ENCODE results near the gene AKT1. TPM values are rescaled to one million over a fixed set of nuclear protein-coding genes. Genes with fewer than 3 reads are reported as not detected.
A peak's percentile ranks its signal among the peaks of the same experiment; 100 is the strongest.

The AKT1 gene
- total RNA-seq, 1 donor, result 188 TPM

DNA sequence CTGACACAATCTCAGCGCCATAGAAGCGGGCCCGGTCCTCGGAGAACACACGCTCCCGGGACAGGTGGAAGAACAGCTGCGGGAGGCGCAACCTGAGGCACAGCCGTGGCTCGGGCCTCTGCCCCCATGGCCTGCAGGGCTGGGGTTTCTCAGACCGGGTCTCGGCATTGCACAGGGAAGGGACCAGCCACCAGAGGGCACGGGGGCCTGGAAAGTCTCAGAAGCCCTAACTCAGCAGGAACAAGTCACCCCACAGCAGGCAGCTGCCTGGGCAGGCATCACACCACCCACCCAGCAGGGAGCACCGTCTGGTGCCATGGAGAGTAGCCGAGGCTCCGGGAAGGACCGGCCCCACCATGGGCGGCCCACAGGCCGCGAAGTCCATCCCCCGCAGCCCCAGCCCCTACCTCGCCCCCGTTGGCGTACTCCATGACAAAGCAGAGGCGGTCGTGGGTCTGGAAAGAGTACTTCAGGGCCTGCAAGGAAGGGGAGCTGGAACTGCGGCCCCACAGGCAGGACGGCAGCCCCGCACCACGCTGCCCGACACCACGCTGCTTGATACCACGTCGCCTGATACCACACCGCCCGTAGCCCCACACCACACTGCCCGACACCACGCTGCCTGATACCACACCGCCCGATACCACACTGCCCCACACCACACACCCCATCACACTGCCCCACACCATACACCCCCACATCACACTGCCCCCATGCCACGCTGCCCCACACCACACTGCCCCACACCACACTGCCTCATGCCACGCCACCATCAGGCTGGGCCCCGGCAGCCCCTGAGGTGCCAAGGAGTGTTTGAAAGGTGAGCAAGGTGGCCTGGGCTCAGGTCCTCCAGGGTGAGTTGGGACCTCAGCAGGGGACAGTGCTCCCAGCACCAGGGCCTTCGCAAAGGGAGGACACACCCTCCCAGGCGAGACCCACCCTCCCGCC lies 21.8 kb downstream of the AKT1 start:
- H4K20me1 ChIP-seq (ENCODE audit: insufficient read depth, low read length), result peaks cover 30% of the 10 kb centered on the region
- peak; percentile 78 for DNase-seq (ENCODE audit: insufficient read length, low spot score, missing footprints)
- no peaks in the 10 kb centered on the region for H3K9me3 ChIP-seq (ENCODE audit: low read depth, low read length)
- TF ChIP-seq CTCF (IDR thresholded peaks at IDR 0.05; ENCODE audit: extremely low read depth, low read depth, low read length), result no peak
- peaks cover 32% of the 10 kb centered on the region for H3K36me3 ChIP-seq (ENCODE audit: insufficient read depth, low read length)
- H2AFZ ChIP-seq (ENCODE audit: low read length), result no peak overlapping the region
- H3K4me3 ChIP-seq (ENCODE audit: insufficient read depth, low read length), result no peak overlapping the region
- H3K79me2 ChIP-seq (ENCODE audit: insufficient read depth, low read length), result no peaks in the 10 kb centered on the region
- H3K27me3 ChIP-seq (ENCODE audit: insufficient read depth, low read length), result no peaks in the 10 kb centered on the region
- no peak overlapping the region for H3K27ac ChIP-seq (ENCODE audit: low read depth, low read length)
- H3K4me1 ChIP-seq (ENCODE audit: insufficient read depth, low read length), result no peaks in the 10 kb centered on the region
- H3K4me2 ChIP-seq (ENCODE audit: insufficient read depth, low read length), result no peak overlapping the region

GRCh38 chr14:104772707-104773504 lies 22.6 kb downstream of the AKT1 start:
- Histone ChIP-seq H3K4me1 (ENCODE audit: insufficient read depth, low read length) (no peaks in the 10 kb centered on the region), H3K27ac (ENCODE audit: low read depth, low read length) (no peak overlapping the region), H3K4me2 (ENCODE audit: insufficient read depth, low read length) (no peak overlapping the region), H4K20me1 (ENCODE audit: insufficient read depth, low read length) (peaks cover 24% of the 10 kb centered on the region), H3K9me3 (ENCODE audit: low read depth, low read length) (no peaks in the 10 kb centered on the region), H3K79me2 (ENCODE audit: insufficient read depth, low read length) (no peaks in the 10 kb centered on the region), H3K27me3 (ENCODE audit: insufficient read depth, low read length) (no peaks in the 10 kb centered on the region), H3K4me3 (ENCODE audit: insufficient read depth, low read length) (no peak overlapping the region), H3K36me3 (ENCODE audit: insufficient read depth, low read length) (peaks cover 32% of the 10 kb centered on the region), H2AFZ (ENCODE audit: low read length) (no peak overlapping the region)
- DNase-seq (ENCODE audit: insufficient read length, low spot score, missing footprints), result peak; percentile 74
- no peak for TF ChIP-seq CTCF (IDR thresholded peaks at IDR 0.05; ENCODE audit: extremely low read depth, low read depth, low read length)

- peaks cover 19% of the 10 kb centered on the region for H4K20me1 ChIP-seq (ENCODE audit: insufficient read depth, low read length)
- no peak overlapping the region for H3K4me3 ChIP-seq (ENCODE audit: insufficient read depth, low read length)
- H3K79me2 ChIP-seq (ENCODE audit: insufficient read depth, low read length), result no peaks in the 10 kb centered on the region
- no peaks in the 10 kb centered on the region for H3K4me1 ChIP-seq (ENCODE audit: insufficient read depth, low read length)
- no peaks in the 10 kb centered on the region for H3K9me3 ChIP-seq (ENCODE audit: low read depth, low read length)
- H3K27me3 ChIP-seq (ENCODE audit: insufficient read depth, low read length), result no peaks in the 10 kb centered on the region
- TF ChIP-seq CTCF (IDR thresholded peaks at IDR 0.05; ENCODE audit: extremely low read depth, low read depth, low read length), result no peak
- H2AFZ ChIP-seq (ENCODE audit: low read length), result no peak overlapping the region
- DNase-seq (ENCODE audit: insufficient read length, low spot score, missing footprints), result peak; percentile 81
- no peak overlapping the region for H3K4me2 ChIP-seq (ENCODE audit: insufficient read depth, low read length)
- H3K36me3 ChIP-seq (ENCODE audit: insufficient read depth, low read length), result peaks cover 32% of the 10 kb centered on the region
- no peak overlapping the region for H3K27ac ChIP-seq (ENCODE audit: low read depth, low read length)
These were observed 23.4 kb downstream of the AKT1 start for GRCh38 chr14:104771918-104772706.

All from osteoblast (primary cell).